ENCODE data around the gene RPRD1A.

DNA sequence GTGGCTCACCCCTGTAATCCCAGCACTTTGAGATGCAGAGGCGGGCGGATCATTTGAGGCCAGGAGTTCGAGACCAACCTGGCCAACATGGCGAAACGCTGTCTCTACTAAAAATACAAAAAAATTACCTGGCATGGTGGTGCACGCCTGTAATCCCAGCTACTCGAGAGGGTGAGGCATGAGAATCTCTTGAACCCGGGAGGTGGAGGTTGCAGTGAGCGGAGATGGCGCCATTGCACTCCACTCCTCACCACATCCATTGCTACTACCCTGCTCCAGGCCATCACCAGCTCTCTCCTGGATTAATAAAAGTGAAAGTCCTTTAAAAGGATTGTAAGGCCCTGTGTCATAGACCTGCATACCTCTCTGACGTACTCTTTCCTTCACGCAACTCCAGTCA lies 93.7 kb downstream of the RPRD1A start:
- TF ChIP-seq, protein P1, sequence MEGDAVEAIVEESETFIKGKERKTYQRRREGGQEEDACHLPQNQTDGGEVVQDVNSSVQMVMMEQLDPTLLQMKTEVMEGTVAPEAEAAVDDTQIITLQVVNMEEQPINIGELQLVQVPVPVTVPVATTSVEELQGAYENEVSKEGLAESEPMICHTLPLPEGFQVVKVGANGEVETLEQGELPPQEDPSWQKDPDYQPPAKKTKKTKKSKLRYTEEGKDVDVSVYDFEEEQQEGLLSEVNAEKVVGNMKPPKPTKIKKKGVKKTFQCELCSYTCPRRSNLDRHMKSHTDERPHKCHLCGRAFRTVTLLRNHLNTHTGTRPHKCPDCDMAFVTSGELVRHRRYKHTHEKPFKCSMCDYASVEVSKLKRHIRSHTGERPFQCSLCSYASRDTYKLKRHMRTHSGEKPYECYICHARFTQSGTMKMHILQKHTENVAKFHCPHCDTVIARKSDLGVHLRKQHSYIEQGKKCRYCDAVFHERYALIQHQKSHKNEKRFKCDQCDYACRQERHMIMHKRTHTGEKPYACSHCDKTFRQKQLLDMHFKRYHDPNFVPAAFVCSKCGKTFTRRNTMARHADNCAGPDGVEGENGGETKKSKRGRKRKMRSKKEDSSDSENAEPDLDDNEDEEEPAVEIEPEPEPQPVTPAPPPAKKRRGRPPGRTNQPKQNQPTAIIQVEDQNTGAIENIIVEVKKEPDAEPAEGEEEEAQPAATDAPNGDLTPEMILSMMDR (IDR thresholded peaks at IDR 0.05) = no peak
- TF ChIP-seq USF1 (IDR thresholded peaks at IDR 0.05; ENCODE audit: borderline replicate concordance, low read depth) = no peak
- TF ChIP-seq JUND (IDR thresholded peaks at IDR 0.05) = no peak
- no peak for TF ChIP-seq GABPA (IDR thresholded peaks at IDR 0.05; ENCODE audit: low read depth)
- TF ChIP-seq EZH2phosphoT487 (IDR thresholded peaks at IDR 0.05; ENCODE audit: borderline replicate concordance, low read depth) = no peak
- no peak for TF ChIP-seq POLR2AphosphoS5 (IDR thresholded peaks at IDR 0.05; ENCODE audit: low read depth, low read length)
- no peak for TF ChIP-seq RFX5 (IDR thresholded peaks at IDR 0.05; ENCODE audit: low read length)

Data from SK-N-SH (cell line).